ENCODE results near the gene VTCN1.
"Not testable (repeated sequence)": the region's sequence is repeated elsewhere in the genome, so short reads cannot be mapped to it uniquely, and the experiment has no call there.

Gene VTCN1

DNA sequence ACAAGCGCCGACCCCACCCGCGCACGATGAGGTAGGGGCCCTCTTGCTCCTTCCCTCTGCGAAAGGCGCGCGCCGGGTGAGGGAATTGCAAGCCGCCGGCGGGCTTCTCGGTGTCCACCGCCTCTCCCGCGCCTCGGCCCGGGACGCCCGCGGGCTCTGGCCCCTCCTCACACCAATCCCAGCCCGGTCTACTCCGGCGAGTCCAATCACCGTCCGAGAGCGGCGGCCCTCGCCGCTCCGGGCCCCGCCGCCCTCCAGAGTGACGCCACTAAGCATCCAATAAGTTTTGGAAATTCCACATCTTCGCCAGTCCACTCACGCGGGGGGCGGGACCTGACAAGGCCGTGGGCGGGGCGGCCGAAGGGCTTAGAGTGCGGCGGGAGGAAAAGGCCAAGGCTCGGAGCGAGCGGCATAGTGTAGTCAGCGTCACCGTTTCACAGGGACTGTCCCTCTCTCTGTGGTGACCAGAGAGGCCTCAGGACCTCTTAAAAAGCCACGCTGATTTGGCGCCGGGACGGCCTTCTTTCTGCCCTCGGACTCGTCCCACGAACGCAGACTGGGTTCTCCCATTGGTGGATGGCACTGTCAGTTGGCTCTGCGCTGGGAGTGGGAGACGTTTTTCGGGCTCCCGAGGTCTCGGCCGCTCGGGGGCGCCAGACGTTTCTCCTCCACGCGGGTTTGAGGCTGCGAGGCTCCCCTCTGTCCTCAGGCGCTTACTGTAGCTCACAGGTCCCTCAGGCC, 89.0 kb downstream of the VTCN1 start, which contains the start of gene TRIM45:
Gene TRIM45, minus strand, starts transcription at position 161 of the 741 bp plus-strand sequence. CDS start 548 bp downstream, outside the sequence.
- peak; percentile 78 for DNase-seq

DNA sequence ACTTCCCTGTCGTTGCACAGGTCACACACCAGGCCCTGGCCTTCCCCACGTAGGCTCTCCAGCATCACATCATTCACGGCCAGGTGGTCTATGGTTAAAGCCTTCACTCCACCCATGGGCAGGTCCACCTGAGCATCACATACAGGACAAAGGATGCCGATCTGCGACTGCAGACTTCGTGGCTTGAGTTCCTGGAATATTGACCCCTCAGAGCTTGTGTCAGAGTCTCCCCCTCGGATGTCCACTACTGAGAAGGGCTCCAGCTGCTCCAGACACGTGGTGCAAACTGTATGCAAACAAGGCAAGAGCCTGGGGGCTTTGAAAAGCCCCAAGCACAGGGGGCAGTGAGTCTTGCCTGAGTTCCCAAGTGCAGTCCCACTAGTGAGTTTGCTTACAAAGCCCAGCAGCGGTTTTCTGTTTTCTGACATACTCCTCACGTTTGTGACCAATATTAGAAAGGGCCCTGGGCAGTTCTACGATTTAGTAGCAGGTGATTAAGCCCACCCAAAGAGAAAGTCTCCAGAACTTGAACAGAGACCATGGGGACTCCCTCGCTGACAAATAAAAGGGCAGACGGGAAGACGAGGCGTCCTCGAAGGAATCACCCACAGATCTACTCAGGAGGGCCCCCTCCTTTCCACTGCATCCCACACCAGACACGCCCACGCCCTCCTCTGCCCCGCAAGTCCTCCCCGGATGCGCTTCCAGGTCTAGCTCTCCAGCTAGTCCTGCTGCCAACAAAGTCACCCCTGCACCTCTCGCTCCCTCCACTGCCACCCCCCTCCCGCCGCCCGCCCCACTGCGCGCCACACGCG, 89.7 kb downstream of the VTCN1 start:
- no peak for DNase-seq

DNA sequence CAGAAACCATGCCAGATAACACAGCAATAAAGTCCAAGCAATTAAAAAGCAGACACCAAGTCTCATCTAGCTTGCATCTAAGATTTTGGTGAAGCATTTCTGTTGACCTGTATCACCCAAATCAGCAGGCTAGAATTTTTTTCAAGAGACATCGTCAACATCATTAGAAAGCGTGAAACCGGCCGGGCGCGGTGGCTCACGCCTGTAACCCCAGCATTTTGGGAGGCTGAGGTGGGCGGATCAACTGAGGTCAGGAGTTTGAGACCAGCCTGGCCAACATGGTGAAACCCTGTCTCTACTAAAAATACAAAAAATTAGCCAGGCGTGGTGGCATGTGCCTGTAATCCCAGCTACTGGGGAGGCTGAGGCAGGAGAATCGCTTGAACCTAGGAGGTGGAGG, 91.6 kb downstream of the VTCN1 start:
- not testable (repeated sequence) for DNase-seq

DNA sequence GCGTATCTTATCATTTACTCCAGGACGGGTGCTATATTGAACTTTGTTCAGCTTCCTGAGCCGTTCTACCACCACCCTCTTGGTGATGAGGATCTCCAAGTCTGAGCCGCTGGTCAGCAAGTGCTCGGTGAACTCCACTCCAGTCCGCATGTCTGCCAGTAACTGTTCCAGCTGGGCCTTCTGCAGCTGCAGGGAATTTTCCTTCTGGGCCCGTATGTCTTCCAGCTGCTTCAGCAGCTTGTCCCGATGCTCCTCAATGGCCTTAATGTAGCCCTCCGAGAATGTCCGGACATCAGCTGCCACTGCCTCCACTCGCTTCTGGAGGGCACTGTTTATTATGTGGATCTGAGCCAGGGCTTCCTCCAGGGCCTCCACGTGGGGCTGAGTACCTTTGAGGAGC, 92.6 kb downstream of the VTCN1 start:
- DNase-seq: no peak

DNA sequence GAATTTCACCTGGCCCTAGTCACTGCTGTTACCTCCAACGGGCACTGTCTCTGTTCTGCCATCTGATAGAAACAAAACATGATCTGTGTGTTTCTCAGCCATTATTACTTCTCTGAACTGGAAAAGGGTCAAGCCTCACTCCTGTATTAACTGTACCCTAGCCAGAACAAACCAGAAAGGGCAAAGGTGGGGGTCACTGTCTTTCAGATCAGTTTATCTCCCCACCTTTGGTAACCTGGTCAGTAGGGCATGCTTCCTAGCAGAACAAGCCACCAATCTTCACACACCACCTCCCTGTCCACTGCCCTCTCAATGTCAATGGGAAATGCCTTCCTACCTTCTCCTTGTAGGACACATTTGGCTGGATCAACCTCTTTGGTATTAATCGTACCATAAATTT, 93.0 kb downstream of the VTCN1 start:
- DNase-seq: no peak

DNA sequence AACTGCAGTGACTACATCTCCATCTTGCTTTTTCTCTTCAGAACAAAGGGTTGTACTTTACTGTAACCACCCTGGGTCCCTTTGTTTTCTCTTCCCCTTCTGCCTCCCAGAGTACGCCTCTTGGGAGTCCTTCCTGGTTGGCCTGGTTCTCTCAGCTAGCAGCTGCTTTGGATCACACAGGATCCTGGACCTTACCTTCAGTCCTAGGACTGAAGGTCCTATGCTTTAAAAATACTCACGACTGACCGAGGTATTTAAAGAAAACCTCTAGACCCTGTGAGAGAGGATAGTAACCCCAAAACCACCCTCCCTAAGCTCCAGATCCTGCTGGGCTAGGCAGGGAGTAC, 94.0 kb downstream of the VTCN1 start:
- no peak for DNase-seq

DNA sequence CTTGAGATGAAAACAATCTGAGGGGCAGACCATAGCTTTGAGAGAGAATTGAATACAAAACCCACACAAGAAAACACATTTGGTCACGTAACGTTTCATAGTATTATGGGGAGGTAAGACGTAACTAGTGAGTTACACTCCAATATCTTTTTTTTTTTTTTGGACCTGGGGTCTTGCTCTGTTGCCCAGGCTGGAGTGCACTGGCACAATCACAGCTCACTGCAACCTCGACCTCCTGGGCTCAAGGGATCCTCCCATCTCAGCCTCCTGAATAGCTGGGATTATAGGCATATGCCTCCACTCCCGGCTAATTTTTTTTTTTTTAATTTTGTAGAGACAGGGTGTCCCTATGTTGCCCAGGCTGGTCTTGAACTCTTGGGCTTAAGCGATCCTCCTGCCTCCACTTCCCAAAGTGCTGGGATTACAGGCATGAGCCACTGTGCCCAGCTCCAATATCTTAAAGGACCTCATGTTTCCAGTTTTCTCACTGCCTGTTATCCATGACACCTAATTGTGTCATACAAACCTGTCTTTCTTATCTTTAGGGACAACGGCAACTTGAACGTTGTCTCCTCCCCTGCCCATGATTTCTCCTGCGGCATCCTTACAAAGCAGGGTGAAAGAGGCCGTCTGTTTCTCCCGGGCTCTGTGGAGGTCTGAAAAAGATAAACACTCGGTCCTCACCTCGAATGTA, 94.5 kb downstream of the VTCN1 start:
- no peak for DNase-seq

DNA sequence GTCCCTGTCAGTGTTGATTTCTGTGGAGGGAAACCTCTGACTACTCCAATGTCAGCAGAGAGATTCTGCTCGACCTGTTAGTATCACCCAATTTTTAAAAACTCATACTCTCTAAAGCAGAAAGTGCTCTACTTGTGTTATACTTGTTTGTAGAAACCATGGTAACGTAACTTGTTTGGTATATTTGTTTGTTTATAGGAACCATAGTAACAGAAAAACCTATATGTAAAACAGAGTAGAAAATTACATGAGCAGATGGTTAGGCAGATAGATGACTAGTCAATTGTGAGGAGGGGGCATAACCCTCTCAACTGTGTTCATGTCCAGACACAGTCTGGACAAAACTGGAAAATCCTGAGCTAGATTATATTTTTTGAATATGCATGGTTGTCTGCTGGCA, 95.8 kb downstream of the VTCN1 start:
- no peak for DNase-seq

DNA sequence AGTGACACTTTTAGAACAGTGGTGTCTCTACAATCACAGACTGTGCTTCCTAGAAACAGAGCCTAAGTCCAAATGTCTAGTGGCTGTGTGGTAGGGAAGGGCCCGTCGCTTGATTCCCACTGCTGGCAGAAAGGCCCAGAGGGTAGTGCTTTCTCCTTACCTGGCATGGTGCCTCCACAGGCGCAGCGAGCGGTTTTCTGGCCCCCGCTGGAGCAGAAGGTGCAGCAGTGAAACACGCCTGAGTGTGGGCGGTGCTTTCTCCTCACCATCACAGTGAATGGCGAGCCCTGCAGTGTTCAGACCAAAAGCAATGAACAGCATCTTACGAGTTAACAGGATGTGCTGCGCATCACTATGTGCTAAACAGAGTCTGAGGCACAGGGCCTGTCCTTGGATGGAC, 97.5 kb downstream of the VTCN1 start:
- no peak for DNase-seq

DNA sequence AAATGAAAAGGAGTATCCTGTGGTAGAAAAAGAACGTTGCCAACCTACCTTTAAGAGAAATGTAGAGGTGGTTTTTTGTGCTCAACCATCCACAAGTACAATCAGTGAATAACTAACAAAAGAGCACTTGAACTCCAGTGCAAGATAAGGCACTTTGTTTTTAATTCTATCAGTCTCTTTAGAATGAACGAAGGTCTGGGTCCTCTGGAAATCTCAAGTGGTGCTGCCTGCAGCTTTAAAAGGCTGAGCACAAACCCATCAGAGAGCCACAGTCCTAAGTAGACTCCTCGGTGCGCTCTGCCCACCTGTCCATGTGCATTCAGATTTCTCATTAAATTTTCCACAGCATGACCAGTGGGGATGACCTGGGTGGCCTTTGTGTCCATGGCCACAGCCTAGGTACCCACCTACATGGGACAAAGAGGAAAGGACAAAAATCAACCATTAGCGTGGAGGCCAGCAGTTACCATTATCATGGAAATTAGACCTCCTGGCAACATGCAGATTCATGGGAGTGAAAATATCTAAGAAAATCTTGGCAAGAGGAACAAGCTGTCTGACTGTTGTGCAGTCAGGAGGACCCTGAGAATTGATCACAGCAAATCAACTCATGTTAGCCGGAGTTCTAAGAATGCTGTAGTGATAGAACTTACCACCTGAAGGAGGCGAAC, 98.5 kb downstream of the VTCN1 start:
- no peak for DNase-seq

DNA sequence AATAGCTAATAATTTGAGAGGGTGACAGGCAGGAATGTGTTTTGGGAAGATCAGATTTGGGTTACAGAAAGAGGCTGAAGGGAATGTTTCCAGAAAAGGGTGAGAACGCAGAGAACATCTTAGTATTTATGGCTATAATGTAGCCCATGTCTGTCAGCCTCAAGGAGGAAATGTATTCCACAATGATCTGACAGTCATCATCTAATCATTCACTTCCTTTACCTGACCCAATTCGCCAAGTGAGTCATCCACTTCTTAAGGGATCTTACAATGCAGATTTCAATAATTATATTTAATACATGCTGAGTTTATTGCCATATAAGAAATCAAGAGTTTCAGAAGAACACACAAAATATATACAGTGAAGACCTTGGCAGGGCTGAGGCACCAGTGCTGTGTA, 100.0 kb downstream of the VTCN1 start:
- DNase-seq: no peak

DNA sequence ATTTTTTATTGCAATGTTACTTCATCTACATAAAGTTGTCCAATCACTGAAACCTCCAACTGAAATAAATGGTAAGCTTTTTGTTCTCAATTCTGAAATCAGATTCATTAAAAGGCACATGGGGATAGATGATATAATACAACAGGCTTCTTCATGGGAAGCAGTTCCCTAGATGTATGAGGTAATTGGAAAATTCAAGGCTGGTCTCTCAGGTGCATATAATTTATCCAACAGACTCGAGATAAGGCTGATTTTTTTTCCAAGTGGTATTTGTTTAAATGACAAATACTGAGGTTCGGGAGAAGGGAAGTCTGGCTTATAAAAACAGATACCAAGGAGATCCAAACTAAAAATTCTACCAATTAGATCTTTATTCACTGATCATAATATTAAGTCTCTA, 103.4 kb downstream of the VTCN1 start:
- DNase-seq: no peak

DNA sequence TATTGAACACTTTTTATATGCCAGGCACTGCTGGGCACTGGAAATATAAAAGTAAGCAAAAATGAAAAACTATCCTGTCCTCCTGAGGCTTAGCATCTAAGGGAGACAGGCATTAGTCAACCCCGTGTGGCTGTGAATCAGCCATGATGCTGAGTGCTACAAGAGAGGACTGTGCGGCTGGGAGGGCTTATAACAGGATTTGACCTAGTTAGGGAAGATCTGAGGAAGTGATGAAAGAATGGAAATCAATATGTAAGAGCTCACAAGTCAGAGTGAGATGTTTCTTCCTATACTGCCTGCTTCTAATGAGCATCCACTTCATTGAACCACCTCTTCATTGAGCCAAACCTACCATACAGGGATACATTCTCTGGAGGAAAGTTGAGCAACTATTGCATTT, 104.2 kb downstream of the VTCN1 start:
- DNase-seq: no peak

DNA sequence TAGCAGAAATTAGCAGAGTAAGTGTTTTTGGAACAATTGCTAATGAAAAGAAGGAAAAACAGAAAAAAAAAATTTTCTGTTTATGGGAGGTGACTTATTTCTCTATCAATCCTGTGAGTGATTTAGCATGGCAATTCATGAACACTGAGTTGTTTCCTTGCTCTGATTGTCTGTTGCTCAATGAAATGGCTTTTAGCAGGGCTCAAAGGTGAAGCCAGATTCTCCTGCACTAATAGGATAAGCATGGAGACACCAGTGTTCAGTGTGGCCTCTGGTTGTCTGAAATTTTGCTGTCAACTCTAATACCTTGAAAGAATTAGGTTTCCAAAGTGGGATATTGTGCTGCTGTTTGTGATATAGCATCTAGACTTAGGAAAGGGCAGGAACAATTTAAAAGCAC, 105.0 kb downstream of the VTCN1 start:
- DNase-seq: no peak

DNA sequence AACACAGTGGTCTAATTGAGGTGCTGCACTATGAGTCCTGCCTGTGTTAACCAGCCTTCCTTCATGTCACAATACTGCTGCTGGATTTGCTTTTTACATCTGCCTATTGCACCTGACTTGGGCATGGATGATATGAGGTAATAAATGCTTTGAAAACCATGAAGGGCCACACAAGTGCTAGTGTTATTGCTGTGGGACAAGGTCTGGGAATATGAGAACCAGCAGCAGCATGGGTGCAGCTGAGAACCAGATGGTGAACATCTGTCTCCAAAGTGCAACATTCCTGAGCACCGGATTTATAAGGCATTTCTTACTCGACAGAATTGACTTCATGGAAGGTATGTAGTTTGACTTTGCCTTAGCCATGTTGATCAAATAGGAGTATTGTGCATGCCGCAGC, 105.7 kb downstream of the VTCN1 start:
- no peak for DNase-seq

DNA sequence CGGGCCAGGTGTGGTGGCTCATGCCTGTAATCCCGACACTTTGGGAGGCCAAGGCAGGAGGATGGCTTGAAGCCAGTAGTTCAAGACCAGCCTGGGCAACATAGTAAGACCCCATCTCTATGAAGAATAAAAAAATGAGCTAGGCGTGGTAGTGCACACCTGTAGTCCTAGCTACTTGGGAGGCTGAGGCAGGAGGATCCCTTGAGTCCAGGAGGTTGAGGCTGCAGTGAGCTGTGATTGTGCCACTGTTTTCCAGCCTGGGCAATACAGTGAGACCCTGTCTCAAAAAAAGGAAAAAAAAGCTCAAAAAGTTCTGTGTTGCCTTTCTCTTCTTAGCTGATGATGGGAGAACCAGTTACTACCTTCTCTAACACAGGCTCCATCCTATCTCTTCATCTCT, 108.9 kb downstream of the VTCN1 start:
- not testable (repeated sequence) for DNase-seq

DNA sequence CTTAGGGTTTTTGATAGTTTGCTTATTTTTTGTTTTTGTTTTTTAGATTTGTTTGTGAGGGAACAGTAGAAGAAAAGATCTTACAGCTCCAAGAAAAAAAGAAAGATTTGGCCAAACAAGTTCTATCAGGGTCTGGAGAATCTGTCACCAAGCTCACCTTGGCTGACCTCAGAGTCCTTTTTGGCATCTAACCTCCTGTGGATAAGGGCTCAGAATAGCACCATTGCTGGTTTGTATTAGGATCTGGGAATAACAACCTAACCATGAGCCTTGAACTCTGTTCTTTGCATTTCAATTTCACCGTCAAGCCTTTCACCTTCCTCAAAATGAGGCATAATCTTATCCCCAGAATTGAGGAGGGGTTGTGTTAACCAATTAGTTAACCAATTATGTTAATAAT, 109.4 kb downstream of the VTCN1 start:
- DNase-seq: no peak

DNA sequence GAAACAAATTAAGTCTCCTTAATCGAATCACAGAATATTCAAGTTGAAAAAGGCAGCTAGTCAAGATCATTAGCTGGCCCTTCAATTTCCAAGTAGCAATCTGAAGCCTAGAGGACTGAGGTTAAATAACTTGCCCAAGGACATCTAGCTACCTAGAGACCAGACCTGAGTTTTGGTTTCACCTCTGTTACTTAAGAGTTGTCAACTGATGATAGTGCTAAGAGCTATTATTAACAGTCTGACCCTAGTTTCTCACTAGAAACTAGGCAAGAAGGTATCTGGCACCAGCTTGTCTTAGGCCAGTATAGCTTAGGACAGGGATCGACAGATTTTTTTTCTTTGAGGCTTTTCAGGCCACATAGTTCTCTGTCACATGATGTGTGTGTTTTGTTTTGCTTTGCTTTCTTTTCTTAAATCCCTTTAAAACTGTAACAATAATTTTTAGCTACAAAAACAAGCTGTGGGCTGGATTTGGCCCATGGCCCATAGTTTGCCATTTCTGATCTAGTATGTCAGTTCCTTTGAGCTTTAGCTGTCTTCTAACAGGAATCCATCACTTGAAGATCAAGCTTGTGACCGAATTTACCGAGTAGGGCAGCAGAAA, 112.3 kb downstream of the VTCN1 start:
- no peak for DNase-seq

DNA sequence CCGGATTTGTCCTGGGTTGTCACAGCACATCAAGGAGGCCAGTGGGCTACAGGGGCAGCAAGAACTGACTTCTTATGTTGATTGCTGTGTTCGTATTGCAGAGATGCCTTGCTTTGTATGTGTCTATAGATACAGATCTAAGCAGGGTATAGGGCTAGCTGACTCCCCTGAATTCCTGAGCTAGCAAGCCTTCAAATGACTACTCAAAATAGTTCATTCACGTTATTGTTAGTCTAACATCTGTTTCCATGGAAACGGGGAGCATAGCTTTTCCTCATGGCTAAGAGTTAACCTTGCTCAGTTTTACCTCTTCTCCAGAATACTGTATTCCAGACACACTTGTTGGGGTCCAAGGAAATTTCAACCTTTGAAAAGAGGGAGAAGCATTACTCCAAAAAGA, 113.3 kb downstream of the VTCN1 start:
- DNase-seq: no peak

DNA sequence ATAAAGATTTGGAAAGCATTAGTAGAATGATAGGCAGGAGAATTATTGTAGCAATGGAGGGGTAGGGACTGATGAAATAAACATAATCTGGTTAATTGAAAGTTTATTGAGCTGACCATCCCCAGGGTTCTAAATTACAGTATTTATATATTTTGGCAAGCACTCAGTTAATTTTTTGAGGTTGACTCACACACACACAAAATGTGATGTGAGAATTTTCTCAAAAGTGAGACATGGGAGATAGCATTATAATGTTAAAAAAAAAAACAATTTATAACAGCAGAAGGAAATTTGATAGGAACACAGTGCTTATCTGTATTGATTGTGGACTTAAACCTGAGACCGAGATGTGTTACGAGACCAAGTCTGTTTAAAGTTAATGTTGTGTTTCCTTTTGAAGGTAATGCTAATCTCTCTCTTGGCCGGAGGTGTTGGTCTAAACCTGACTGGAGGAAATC, 113.7 kb downstream of the VTCN1 start:
- DNase-seq: no peak

DNA sequence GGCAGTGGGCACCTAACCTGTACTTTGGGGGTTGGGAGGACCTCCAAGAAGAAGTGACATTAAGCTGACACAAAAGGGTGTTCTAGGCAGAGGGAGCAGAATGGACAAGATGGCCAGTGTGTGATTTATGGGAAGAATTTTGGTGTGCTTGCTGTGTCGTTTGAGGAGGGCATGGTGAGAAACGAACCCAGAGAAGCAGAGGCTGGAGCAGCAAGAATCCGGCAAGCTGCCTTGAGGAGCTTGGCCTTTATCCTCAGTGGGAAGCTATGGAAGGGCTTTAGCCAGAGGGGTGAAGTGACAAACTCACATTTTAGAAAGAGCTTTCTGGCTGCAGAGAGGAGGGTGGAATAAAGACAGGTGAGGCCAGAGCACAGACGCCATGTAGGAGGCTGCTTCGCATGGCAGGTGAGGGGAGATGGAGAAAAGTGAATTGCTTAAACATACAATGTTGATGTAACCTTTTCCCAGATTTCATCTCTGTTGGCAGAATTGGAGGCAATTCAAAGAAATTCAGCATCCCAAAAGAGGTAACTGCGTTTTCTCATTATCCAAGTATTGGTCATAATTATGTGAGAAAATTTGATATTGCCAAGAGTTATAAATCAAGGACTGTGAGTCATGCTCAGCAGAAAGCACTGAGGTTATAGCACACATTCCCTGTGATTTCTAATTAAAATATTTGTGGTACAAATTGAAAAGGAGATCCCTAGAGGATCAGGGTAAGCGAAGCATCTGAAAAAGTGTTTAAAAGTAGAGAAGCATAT, 115.7 kb downstream of the VTCN1 start:
- DNase-seq: no peak
